Measurements from ENCODE around the gene ANXA8L1.
"Not testable (repeated sequence)": the region's sequence is repeated elsewhere in the genome, so short reads cannot be mapped to it uniquely, and the experiment has no call there.

GRCh38 chr10:46367666-46368240 lies 7.8 kb upstream of the ANXA8L1 start:
- TF ChIP-seq CTCF (IDR thresholded peaks at IDR 0.05; ENCODE audit: poor library complexity); EZH2 (IDR thresholded peaks at IDR 0.05; ENCODE audit: borderline replicate concordance): not testable (repeated sequence)
